BE2C (cell line): ENCODE measurements around the gene CRKL.

Source experiments
- DNase-seq: peaks from one replicate; pipeline ENCODE4 v3.0.0-alpha.2; 2020
- H3K27me3 ChIP-seq: fragments of 250-450 bp; sonication (Bioruptor Pico); 2 replicates; pipeline ENCODE4 v1.5.1; 2020; ENCODE audit warnings: mild to moderate bottlenecking
- H3K36me3 ChIP-seq: fragments of 250-450 bp; sonication (Bioruptor Pico); 2 replicates; pipeline ENCODE4 v1.5.1; 2020; ENCODE audit warnings: mild to moderate bottlenecking
- H3K4me1 ChIP-seq: fragments of 250-450 bp; sonication (Bioruptor Pico); 2 replicates; pipeline ENCODE4 v1.5.1; 2020
- H3K4me3 ChIP-seq: 2 replicates; pipeline ENCODE4 v1.5.1; 2011; ENCODE audit warnings: low read depth, low read length
- H3K9me3 ChIP-seq: fragments of 250-450 bp; sonication (Bioruptor Pico); 2 replicates; pipeline ENCODE4 v1.5.1; 2020
- TF ChIP-seq, protein P1 (sequence below): IDR thresholded peaks from 2 replicates; pipeline ENCODE4 v1.5.1; 2012; ENCODE audit warnings: mild to moderate bottlenecking, low read depth, low read length

The CRKL gene

DNA sequence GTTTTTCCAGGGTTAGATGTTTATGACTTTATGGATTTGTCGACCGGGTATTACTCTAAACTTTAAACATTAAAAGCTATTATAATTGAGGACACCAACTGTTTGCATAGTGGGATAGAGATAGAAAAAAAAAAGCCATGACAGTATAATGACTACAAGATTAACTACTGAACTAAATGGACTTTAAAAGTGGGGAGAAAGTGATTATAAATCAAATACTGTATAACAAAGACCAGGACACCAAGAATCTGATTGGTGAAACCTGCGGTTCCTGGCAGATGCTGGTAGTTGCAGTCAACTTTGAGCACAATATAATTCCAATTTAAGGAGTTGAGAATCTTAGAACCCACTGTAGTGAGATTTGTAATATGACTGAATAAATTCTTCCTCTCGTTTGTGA is 2.5 kb downstream of the CRKL start:
- no peaks in the 10 kb centered on the region; the same call in 1 of the 2 replicates for H3K4me1 ChIP-seq
- DNase-seq, result no peak
- peaks cover 22% of the 10 kb centered on the region for H3K36me3 ChIP-seq

DNA sequence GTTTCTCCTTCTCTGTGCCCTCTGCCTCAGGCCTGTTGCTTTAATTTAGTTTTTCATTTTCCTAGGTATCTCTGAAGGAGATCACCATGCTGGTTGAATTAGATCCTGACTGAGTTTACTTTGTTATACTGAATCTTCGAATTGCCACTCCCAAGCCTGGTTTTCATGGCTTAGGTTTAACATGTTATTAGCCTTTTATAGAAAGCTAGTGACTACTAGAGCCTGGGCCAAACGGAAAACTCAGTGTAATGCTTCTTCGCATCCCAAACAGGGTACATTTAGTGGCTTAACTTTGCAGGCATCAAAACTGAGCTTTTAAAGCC is 3.6 kb downstream of the CRKL start:
- Histone ChIP-seq H3K4me1 (no peaks in the 10 kb centered on the region; the same call in 1 of the 2 replicates), H3K27me3 (no peaks in the 10 kb centered on the region), H3K4me3 (peak overlapping the region; percentile 96), H3K9me3 (no peaks in the 10 kb centered on the region), H3K36me3 (peaks cover 27% of the 10 kb centered on the region)
- TF ChIP-seq, protein P1, sequence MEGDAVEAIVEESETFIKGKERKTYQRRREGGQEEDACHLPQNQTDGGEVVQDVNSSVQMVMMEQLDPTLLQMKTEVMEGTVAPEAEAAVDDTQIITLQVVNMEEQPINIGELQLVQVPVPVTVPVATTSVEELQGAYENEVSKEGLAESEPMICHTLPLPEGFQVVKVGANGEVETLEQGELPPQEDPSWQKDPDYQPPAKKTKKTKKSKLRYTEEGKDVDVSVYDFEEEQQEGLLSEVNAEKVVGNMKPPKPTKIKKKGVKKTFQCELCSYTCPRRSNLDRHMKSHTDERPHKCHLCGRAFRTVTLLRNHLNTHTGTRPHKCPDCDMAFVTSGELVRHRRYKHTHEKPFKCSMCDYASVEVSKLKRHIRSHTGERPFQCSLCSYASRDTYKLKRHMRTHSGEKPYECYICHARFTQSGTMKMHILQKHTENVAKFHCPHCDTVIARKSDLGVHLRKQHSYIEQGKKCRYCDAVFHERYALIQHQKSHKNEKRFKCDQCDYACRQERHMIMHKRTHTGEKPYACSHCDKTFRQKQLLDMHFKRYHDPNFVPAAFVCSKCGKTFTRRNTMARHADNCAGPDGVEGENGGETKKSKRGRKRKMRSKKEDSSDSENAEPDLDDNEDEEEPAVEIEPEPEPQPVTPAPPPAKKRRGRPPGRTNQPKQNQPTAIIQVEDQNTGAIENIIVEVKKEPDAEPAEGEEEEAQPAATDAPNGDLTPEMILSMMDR, result no peak
- DNase-seq, result no peak

More for the DNA sequence above, 2.5 kb downstream of the CRKL start:
- Histone ChIP-seq H3K9me3 (no peaks in the 10 kb centered on the region), H3K27me3 (no peaks in the 10 kb centered on the region), H3K4me3 (peak overlapping the region; percentile 96)
- TF ChIP-seq, protein P1, result no peak

DNA sequence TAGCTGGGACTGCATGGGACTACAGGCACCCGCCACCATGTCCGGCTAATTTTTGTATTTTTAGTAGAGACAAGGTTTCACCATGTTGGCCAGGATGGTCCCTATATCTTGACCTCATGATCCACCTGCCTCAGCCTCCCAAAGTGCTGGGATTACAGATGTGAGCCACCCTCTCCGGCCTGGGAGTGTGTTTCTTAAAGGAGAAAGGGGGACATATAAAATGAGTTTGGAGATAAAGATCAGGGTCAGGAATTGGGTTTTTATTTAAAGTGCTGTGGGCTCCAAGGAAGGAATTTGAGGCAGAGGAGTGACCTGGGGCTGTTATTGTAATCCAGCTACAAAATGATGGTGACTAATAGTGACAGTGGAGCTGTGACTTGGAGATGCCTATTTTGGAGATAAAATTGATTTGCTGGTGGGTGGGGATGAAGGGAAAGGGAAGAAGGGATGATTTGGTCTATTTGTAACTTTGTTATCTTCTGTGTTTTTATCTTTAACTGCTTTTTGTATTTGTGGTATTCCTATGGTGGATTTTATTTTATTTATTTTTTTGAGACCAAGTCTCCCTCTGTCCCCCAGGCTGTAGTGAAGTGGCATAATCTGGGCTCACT is 5.0 kb downstream of the CRKL start:
- H3K4me1 ChIP-seq, result no peaks in the 10 kb centered on the region; the same call in 1 of the 2 replicates
- no peak for DNase-seq

DNA sequence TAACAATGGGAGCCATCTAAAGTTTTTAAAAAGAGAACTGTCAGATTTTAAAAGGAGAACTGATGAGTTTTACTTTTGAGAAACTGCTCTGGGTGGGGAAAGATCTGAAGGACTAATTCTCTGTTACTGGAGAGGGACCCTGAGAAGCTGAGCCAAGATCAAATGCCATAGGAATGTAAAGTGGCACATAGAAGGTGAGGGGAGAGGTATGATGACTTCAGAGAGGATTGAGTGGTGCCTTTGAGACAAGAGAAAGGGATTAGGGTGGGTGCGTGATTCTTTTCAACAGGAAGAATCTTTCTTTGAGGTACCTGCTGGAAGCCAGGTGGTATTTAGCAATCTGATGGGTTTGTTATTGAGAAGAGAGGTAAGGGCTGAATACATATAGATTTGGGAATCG is 9.0 kb downstream of the CRKL start:
- DNase-seq, result no peak

More for the DNA sequence above, 5.0 kb downstream of the CRKL start:
- H3K9me3 ChIP-seq, result no peaks in the 10 kb centered on the region
- TF ChIP-seq, protein P1, result no peak
- no peak overlapping the region for H3K4me3 ChIP-seq
- peaks cover 29% of the 10 kb centered on the region for H3K36me3 ChIP-seq
- H3K27me3 ChIP-seq, result no peaks in the 10 kb centered on the region

DNA sequence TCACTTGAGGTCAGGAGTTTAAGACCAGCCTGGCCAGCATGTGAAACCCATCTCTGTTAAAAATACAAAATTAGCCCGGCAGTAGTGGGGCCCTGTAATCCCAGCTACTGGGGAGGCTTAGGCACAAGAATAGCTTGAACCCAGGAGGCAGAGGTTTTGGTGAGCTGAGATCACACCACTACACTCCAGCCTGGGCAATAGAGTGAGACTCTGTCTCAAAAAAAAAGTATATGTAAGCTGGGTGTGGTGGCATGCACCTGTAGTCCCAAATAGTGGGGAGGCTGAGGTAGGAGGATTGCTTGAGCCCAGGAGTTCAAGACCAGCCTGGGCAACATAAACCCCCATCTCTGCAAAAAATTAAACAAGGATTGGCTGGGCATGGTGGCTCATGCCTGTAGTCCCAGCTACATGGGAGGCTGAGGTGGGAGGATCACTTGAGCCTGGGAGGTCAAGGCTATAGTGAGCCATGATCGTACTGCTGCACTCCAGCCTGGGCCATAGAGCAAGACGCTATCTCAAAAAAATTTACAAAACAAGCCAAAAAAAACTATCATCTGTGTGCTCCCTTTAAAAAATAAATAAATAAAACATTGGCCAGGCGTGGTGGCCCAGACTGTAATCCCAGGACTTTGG is 10.8 kb downstream of the CRKL start:
- H3K36me3 ChIP-seq, result peaks cover 42% of the 10 kb centered on the region
- no peaks in the 10 kb centered on the region for H3K27me3 ChIP-seq
- no peak overlapping the region for H3K4me3 ChIP-seq
- no peaks in the 10 kb centered on the region for H3K9me3 ChIP-seq
- no peak for DNase-seq
- TF ChIP-seq, protein P1, result no peak
- H3K4me1 ChIP-seq, result no peaks in the 10 kb centered on the region

More for the DNA sequence above, 9.0 kb downstream of the CRKL start:
- TF ChIP-seq, protein P1, result no peak
- no peaks in the 10 kb centered on the region for H3K9me3 ChIP-seq
- H3K27me3 ChIP-seq, result no peaks in the 10 kb centered on the region
- H3K36me3 ChIP-seq, result peaks cover 39% of the 10 kb centered on the region
- no peaks in the 10 kb centered on the region; the same call in 1 of the 2 replicates for H3K4me1 ChIP-seq
- H3K4me3 ChIP-seq, result no peak overlapping the region

DNA sequence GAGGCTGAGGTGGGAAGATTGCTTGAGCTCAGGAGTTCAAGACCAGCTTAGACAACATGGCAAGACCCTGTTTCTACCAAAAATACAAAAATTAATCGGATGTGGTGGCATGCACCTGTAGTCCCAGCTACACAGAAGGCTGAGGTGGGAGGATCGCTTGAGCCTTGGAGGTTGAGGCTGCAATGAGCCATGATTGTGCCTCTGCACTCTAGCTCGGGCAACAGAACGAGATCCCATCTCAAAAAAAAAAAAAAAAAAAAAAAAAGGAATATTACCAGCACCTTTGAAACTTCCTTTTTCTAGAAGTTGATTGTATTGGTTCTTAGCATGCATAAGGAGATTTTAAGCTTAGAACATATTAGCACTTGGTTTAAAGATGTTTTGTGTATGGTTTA is 11.4 kb downstream of the CRKL start:
- H3K4me1 ChIP-seq, result no peaks in the 10 kb centered on the region
- H3K27me3 ChIP-seq, result no peaks in the 10 kb centered on the region
- no peak for DNase-seq
- TF ChIP-seq, protein P1, result no peak
- H3K36me3 ChIP-seq, result peaks cover 47% of the 10 kb centered on the region
- no peaks in the 10 kb centered on the region for H3K9me3 ChIP-seq
- no peak overlapping the region for H3K4me3 ChIP-seq
